Fibroblast of upper back skin (primary cell): ENCODE measurements around the gene TMCO5A.
A peak's percentile ranks its signal among the peaks of the same experiment; 100 is the strongest.

Experiments
- DNase-seq: peaks from one replicate; pipeline ENCODE4 v3.0.0-alpha.2; 2013

TMCO5A gene

GRCh38 chr15:37978231-37978630 lies 43.8 kb downstream of the TMCO5A start:
- no peak for DNase-seq

GRCh38 chr15:37979671-37980409 lies 45.4 kb downstream of the TMCO5A start:
- no peak for DNase-seq

DNA sequence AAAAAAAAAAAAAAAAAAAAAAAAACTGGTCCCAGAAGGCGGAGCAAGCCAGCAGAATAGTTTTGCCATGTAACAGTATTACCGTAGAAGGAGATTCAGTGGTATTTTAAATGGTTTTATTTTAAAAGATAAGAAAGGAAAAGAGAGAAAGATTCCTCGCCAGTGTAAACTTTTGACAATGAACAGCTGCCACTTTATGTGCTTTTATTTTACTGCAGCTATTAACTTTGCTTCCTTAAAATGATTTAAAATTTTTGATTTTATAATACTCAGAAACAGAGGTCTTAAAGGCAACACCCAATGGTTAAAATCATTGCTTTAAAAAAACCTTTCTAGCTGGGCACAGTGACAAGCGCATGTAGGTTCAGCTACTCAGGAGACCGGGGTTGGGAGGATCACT lies 46.8 kb downstream of the TMCO5A start:
- no peak for DNase-seq

- DNase-seq = peak; percentile 52
Measured at GRCh38 chr15:37981775-37982174, 47.3 kb downstream of the TMCO5A start.

- no peak for DNase-seq
Measured at GRCh38 chr15:37984368-37984767, 49.9 kb downstream of the TMCO5A start.

- peak; percentile 80 for DNase-seq
Measured at GRCh38 chr15:37995461-37996347, 61.3 kb downstream of the TMCO5A start.
